Measurements from ENCODE around the gene MLLT3.

The MLLT3 gene

GRCh38 chr9:20462410-20462809, 159.9 kb downstream of the MLLT3 start:
- no peak overlapping the region for H3K4me3 ChIP-seq (ENCODE audit: extremely low read depth, insufficient read depth, low read length, poor library complexity, severe bottlenecking)
- H3K27ac ChIP-seq (ENCODE audit: low read depth, low read length, severe bottlenecking): no peak overlapping the region
- no peaks in the 10 kb centered on the region for H3K36me3 ChIP-seq (ENCODE audit: control insufficient read depth, insufficient read depth, low read length)
- WGBS, 2 experiments (ENCODE audit: insufficient coverage in 2 of 2): 94 to 100% methylated on average over 1 to 2 of the region's 3 CpGs
- no peaks in the 10 kb centered on the region for H3K4me1 ChIP-seq (ENCODE audit: control insufficient read depth, insufficient read depth, low read length, poor library complexity, severe bottlenecking)
- H3K9me3 ChIP-seq (ENCODE audit: control insufficient read depth, low read length): no peaks in the 10 kb centered on the region

- Histone ChIP-seq H3K36me3 (ENCODE audit: control insufficient read depth, insufficient read depth, low read length) (no peaks in the 10 kb centered on the region), H3K4me1 (ENCODE audit: control insufficient read depth, insufficient read depth, low read length, poor library complexity, severe bottlenecking) (no peaks in the 10 kb centered on the region), H3K9me3 (ENCODE audit: control insufficient read depth, low read length) (no peaks in the 10 kb centered on the region), H3K27ac (ENCODE audit: low read depth, low read length, severe bottlenecking) (no peak overlapping the region), H3K4me3 (ENCODE audit: extremely low read depth, insufficient read depth, low read length, poor library complexity, severe bottlenecking) (no peak overlapping the region)
Measured at GRCh38 chr9:20447291-20447690, 175.0 kb downstream of the MLLT3 start.

GRCh38 chr9:20446248-20446647, 176.1 kb downstream of the MLLT3 start:
- no peaks in the 10 kb centered on the region for H3K36me3 ChIP-seq (ENCODE audit: control insufficient read depth, insufficient read depth, low read length)
- H3K9me3 ChIP-seq (ENCODE audit: control insufficient read depth, low read length): no peaks in the 10 kb centered on the region
- no peaks in the 10 kb centered on the region for H3K4me1 ChIP-seq (ENCODE audit: control insufficient read depth, insufficient read depth, low read length, poor library complexity, severe bottlenecking)
- no CpG with 5 or more reads among the region's 5 CpGs for WGBS, 2 experiments (ENCODE audit: insufficient coverage in 2 of 2)
- no peak overlapping the region for H3K4me3 ChIP-seq (ENCODE audit: extremely low read depth, insufficient read depth, low read length, poor library complexity, severe bottlenecking)
- no peak overlapping the region for H3K27ac ChIP-seq (ENCODE audit: low read depth, low read length, severe bottlenecking)

- H3K9me3 ChIP-seq (ENCODE audit: control insufficient read depth, low read length): no peaks in the 10 kb centered on the region
- no peak overlapping the region for H3K4me3 ChIP-seq (ENCODE audit: extremely low read depth, insufficient read depth, low read length, poor library complexity, severe bottlenecking)
- WGBS, 2 experiments (ENCODE audit: insufficient coverage in 2 of 2): 92 to 100% methylated on average over 1 to 2 of the region's 3 CpGs
- no peak overlapping the region for H3K27ac ChIP-seq (ENCODE audit: low read depth, low read length, severe bottlenecking)
- H3K36me3 ChIP-seq (ENCODE audit: control insufficient read depth, insufficient read depth, low read length): no peaks in the 10 kb centered on the region
- no peaks in the 10 kb centered on the region for H3K4me1 ChIP-seq (ENCODE audit: control insufficient read depth, insufficient read depth, low read length, poor library complexity, severe bottlenecking)
Measured at GRCh38 chr9:20442461-20443319, 179.6 kb downstream of the MLLT3 start.

- H3K4me1 ChIP-seq (ENCODE audit: control insufficient read depth, insufficient read depth, low read length, poor library complexity, severe bottlenecking): no peaks in the 10 kb centered on the region
- H3K27ac ChIP-seq (ENCODE audit: low read depth, low read length, severe bottlenecking): no peak overlapping the region
- H3K9me3 ChIP-seq (ENCODE audit: control insufficient read depth, low read length): no peaks in the 10 kb centered on the region
- no CpG with 5 or more reads among the region's 4 CpGs for WGBS, 2 experiments (ENCODE audit: insufficient coverage in 2 of 2)
- H3K4me3 ChIP-seq (ENCODE audit: extremely low read depth, insufficient read depth, low read length, poor library complexity, severe bottlenecking): no peak overlapping the region
- no peaks in the 10 kb centered on the region for H3K36me3 ChIP-seq (ENCODE audit: control insufficient read depth, insufficient read depth, low read length)
Measured at GRCh38 chr9:20441711-20442423, 180.4 kb downstream of the MLLT3 start.

- Histone ChIP-seq H3K36me3 (ENCODE audit: control insufficient read depth, insufficient read depth, low read length) (no peaks in the 10 kb centered on the region), H3K4me3 (ENCODE audit: extremely low read depth, insufficient read depth, low read length, poor library complexity, severe bottlenecking) (no peak overlapping the region), H3K9me3 (ENCODE audit: control insufficient read depth, low read length) (no peaks in the 10 kb centered on the region), H3K27ac (ENCODE audit: low read depth, low read length, severe bottlenecking) (no peak overlapping the region), H3K4me1 (ENCODE audit: control insufficient read depth, insufficient read depth, low read length, poor library complexity, severe bottlenecking) (no peaks in the 10 kb centered on the region)
- WGBS, 2 experiments (ENCODE audit: insufficient coverage in 2 of 2): no CpG with 5 or more reads among the region's 4 CpGs
Measured at GRCh38 chr9:20441166-20441565, 181.1 kb downstream of the MLLT3 start.

- Histone ChIP-seq H3K4me1 (ENCODE audit: control insufficient read depth, insufficient read depth, low read length, poor library complexity, severe bottlenecking) (no peaks in the 10 kb centered on the region), H3K27ac (ENCODE audit: low read depth, low read length, severe bottlenecking) (no peak overlapping the region), H3K9me3 (ENCODE audit: control insufficient read depth, low read length) (no peaks in the 10 kb centered on the region), H3K36me3 (ENCODE audit: control insufficient read depth, insufficient read depth, low read length) (no peaks in the 10 kb centered on the region), H3K4me3 (ENCODE audit: extremely low read depth, insufficient read depth, low read length, poor library complexity, severe bottlenecking) (no peak overlapping the region)
- 100% methylated on average over 2 of the region's 2 CpGs; no CpG with 5 or more reads in 1 of the 2 experiments for WGBS, 2 experiments (ENCODE audit: insufficient coverage in 2 of 2)
Measured at GRCh38 chr9:20437476-20437875, 184.8 kb downstream of the MLLT3 start.

- Histone ChIP-seq H3K27ac (ENCODE audit: low read depth, low read length, severe bottlenecking) (no peak overlapping the region), H3K4me1 (ENCODE audit: control insufficient read depth, insufficient read depth, low read length, poor library complexity, severe bottlenecking) (no peaks in the 10 kb centered on the region), H3K36me3 (ENCODE audit: control insufficient read depth, insufficient read depth, low read length) (no peaks in the 10 kb centered on the region), H3K9me3 (ENCODE audit: control insufficient read depth, low read length) (no peaks in the 10 kb centered on the region), H3K4me3 (ENCODE audit: extremely low read depth, insufficient read depth, low read length, poor library complexity, severe bottlenecking) (no peak overlapping the region)
- WGBS, 2 experiments (ENCODE audit: insufficient coverage in 2 of 2): no CpG with 5 or more reads among the region's 1 CpG
Measured at GRCh38 chr9:20436476-20437195, 185.7 kb downstream of the MLLT3 start.

- Histone ChIP-seq H3K4me1 (ENCODE audit: control insufficient read depth, insufficient read depth, low read length, poor library complexity, severe bottlenecking) (no peaks in the 10 kb centered on the region), H3K9me3 (ENCODE audit: control insufficient read depth, low read length) (no peaks in the 10 kb centered on the region), H3K36me3 (ENCODE audit: control insufficient read depth, insufficient read depth, low read length) (no peaks in the 10 kb centered on the region), H3K27ac (ENCODE audit: low read depth, low read length, severe bottlenecking) (no peak overlapping the region), H3K4me3 (ENCODE audit: extremely low read depth, insufficient read depth, low read length, poor library complexity, severe bottlenecking) (no peak overlapping the region)
- 89% methylated on average over 1 of the region's 1 CpG; no CpG with 5 or more reads in 1 of the 2 experiments for WGBS, 2 experiments (ENCODE audit: insufficient coverage in 2 of 2)
Measured at GRCh38 chr9:20428976-20429375, 193.3 kb downstream of the MLLT3 start.

- Histone ChIP-seq H3K4me3 (ENCODE audit: extremely low read depth, insufficient read depth, low read length, poor library complexity, severe bottlenecking) (no peak overlapping the region), H3K27ac (ENCODE audit: low read depth, low read length, severe bottlenecking) (no peak overlapping the region)
- no CpG with 5 or more reads among the region's 1 CpG for WGBS, 2 experiments (ENCODE audit: insufficient coverage in 2 of 2)
Measured at GRCh38 chr9:20427359-20427758, 194.9 kb downstream of the MLLT3 start.

More at GRCh38 chr9:20427359-20427758, 194.9 kb downstream of the MLLT3 start:
- Histone ChIP-seq H3K36me3 (ENCODE audit: control insufficient read depth, insufficient read depth, low read length) (no peaks in the 10 kb centered on the region), H3K4me1 (ENCODE audit: control insufficient read depth, insufficient read depth, low read length, poor library complexity, severe bottlenecking) (no peaks in the 10 kb centered on the region), H3K9me3 (ENCODE audit: control insufficient read depth, low read length) (no peaks in the 10 kb centered on the region)

Data from mesodermal cell (in vitro differentiated cells).